AML-193 (cell line): ENCODE data around the gene TIMM17A.
"Not testable (repeated sequence)": the region's sequence is repeated elsewhere in the genome, so short reads cannot be mapped to it uniquely, and the experiment has no call there.

Experiments
- DNase-seq, 2 experiments: peaks; one replicate each; lab custom pipeline; 2025; lab: John Stamatoyannopoulos, UW

TIMM17A gene

GRCh38 chr1:202015662-202015937 lies 60.3 kb downstream of the TIMM17A start:
- no peak for DNase-seq

GRCh38 chr1:202016022-202016810 lies 60.9 kb downstream of the TIMM17A start:
- DNase-seq, result no peak

DNA sequence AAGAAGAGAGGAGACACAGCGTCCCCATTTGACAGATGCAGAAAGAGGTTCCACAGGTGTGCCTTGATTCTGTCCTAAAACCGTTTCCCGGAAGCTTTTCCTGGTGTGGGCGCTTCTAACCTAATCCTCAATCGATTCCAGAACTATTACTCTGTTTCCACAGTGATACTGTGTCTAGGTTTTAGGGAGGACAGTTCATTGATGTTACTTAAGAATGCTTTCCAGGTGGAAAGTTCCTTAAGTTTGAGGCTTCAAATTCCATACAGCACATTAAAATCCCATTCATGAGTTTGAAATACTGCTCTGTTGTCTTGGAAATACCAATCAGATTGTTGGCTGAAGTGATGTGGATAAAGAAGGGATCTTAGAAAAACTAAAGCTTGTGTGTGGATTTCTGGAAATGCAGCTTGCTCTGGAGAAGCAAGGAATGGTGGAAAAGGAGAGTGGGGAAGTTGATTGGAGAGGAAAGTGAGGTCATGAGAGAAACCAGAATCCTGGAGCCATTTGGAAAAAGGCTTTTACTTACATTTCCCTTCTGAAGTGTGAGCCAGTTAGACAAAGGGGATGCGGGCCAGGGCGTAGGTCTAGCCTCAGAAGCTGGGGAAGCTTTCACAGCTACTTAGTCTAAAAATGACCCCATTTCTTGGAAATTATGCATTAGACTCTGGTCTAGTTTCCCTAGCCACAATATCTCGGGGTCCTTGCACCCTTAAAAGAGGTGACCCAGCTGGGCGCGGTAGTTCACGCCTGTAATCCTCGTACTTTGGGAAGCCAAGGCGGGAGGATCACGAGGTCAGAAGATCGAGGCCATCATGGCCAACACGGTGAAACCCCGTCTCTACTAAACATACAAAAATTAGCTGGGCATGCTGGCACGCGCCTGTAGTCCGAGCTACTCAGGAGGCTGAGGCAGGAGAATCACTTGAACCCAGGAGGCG lies 61.8 kb downstream of the TIMM17A start:
- no peak for DNase-seq

GRCh38 chr1:202017749-202018467 lies 62.6 kb downstream of the TIMM17A start:
- DNase-seq, result no peak

- no peak for DNase-seq
These were observed 63.3 kb downstream of the TIMM17A start for GRCh38 chr1:202018468-202019234.

- not testable (repeated sequence) for DNase-seq
These were observed 63.9 kb downstream of the TIMM17A start for GRCh38 chr1:202019235-202019558.
